ENCODE measurements around the gene LRRC47. TPM values are rescaled to one million over a fixed set of nuclear protein-coding genes. Genes with fewer than 3 reads are reported as not detected.

LRRC47 gene
- polyA plus RNA-seq, 2 donors = 10.4 to 17.8 TPM

DNA sequence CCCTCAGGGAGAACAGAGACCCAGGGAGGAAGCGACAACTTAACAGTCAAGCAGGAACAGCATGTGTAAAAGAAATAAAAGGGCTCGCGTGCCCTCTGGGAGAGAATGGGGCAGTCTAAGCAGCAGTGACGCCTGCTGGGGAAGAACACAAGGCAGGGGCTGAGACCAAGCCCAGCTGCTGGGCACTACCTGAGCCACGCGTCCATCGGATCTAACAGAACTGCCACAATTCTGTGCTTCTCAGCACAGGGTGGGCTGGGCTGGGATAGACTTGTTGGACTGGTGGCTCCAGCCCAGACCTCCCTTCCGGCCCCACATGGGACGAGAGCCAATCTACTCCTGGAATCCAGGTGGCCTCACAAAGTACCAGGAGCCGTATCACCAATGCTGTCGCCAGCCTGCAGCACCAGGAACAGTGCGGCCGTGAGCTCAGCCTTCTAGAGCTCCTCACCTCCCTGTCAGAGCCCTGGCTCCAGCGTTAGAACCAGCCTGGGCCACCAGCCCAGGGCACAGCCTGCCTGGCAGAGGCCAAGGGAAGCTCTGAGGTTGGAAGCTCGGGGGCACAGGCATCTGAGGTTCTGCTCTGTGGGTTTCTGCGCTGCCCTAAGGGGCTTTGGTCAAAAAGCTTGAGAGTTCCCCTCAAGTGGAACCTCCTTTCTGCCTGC, 7.4 kb downstream of the LRRC47 start:
- Histone ChIP-seq H3K9me3 (ENCODE audit: control insufficient read depth in 2 of 2, insufficient read depth in 1 of 2, low read depth in 1 of 2, low read length in 1 of 2) (no peaks in the 10 kb centered on the region), H3K27ac (ENCODE audit: low read depth in 2 of 2, low read length in 1 of 2) (no peak overlapping the region), H3K27me3 (ENCODE audit: control insufficient read depth in 1 of 2, insufficient read depth in 2 of 2, low read length in 2 of 2) (no peaks in the 10 kb centered on the region), H3K36me3 (ENCODE audit: control insufficient read depth in 2 of 2, insufficient read depth in 2 of 2, low read length in 1 of 2) (peaks cover 11 to 41% of the 10 kb centered on the region in 2 donors), H3K4me1 (ENCODE audit: control insufficient read depth in 2 of 2, insufficient read depth in 2 of 2, low read length in 1 of 2) (peaks cover 4 to 5% of the 10 kb centered on the region in 2 donors), H3K4me3 (ENCODE audit: low read depth in 1 of 2, low read length in 2 of 2) (no peak overlapping the region)
- WGBS, 2 donors = 82% methylated on average over 16 of the region's 16 CpGs

- H3K4me3 ChIP-seq (ENCODE audit: low read depth in 1 of 2, low read length in 2 of 2) = no peak overlapping the region
- H3K4me1 ChIP-seq (ENCODE audit: control insufficient read depth in 2 of 2, insufficient read depth in 2 of 2, low read length in 1 of 2) = peaks cover 4 to 5% of the 10 kb centered on the region in 2 donors
- 87 to 88% methylated on average over 22 to 26 of the region's 26 CpGs for WGBS, 2 donors
- no peaks in the 10 kb centered on the region for H3K27me3 ChIP-seq (ENCODE audit: control insufficient read depth in 1 of 2, insufficient read depth in 2 of 2, low read length in 2 of 2)
- no peaks in the 10 kb centered on the region for H3K9me3 ChIP-seq (ENCODE audit: control insufficient read depth in 2 of 2, insufficient read depth in 1 of 2, low read depth in 1 of 2, low read length in 1 of 2)
- H3K27ac ChIP-seq (ENCODE audit: low read depth in 2 of 2, low read length in 1 of 2) = no peak overlapping the region
- H3K36me3 ChIP-seq (ENCODE audit: control insufficient read depth in 2 of 2, insufficient read depth in 2 of 2, low read length in 1 of 2) = peaks cover 11 to 46% of the 10 kb centered on the region in 2 donors
These were observed 8.3 kb downstream of the LRRC47 start for GRCh38 chr1:3787745-3788605.

DNA sequence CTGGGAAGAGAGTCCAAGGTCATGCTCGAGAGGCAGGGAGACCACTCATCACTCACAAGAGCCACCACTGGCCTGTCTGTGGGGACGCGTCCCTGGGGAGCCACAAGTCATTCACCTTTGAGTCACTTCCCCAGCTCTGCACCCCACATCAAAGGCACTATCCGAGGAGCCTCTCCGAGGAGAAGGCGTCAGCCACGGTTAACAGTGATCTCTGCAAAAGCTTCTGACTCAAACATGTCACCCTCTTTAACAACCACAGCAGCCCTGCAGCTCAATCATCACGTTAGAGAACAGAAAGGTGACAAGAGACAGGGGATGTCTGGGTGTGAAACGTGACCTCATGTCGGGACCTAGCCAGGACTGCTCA, 9.0 kb downstream of the LRRC47 start:
- no peak overlapping the region for H3K27ac ChIP-seq (ENCODE audit: low read depth in 2 of 2, low read length in 1 of 2)
- 78 to 80% methylated on average over 10 of the region's 10 CpGs for WGBS, 2 donors
- H3K9me3 ChIP-seq (ENCODE audit: control insufficient read depth in 2 of 2, insufficient read depth in 1 of 2, low read depth in 1 of 2, low read length in 1 of 2) = no peaks in the 10 kb centered on the region
- H3K27me3 ChIP-seq (ENCODE audit: control insufficient read depth in 1 of 2, insufficient read depth in 2 of 2, low read length in 2 of 2) = no peaks in the 10 kb centered on the region
- H3K4me1 ChIP-seq (ENCODE audit: control insufficient read depth in 2 of 2, insufficient read depth in 2 of 2, low read length in 1 of 2) = peaks cover 4 to 5% of the 10 kb centered on the region in 2 donors
- peaks cover 13 to 52% of the 10 kb centered on the region in 2 donors for H3K36me3 ChIP-seq (ENCODE audit: control insufficient read depth in 2 of 2, insufficient read depth in 2 of 2, low read length in 1 of 2)
- no peak overlapping the region for H3K4me3 ChIP-seq (ENCODE audit: low read depth in 1 of 2, low read length in 2 of 2)

DNA sequence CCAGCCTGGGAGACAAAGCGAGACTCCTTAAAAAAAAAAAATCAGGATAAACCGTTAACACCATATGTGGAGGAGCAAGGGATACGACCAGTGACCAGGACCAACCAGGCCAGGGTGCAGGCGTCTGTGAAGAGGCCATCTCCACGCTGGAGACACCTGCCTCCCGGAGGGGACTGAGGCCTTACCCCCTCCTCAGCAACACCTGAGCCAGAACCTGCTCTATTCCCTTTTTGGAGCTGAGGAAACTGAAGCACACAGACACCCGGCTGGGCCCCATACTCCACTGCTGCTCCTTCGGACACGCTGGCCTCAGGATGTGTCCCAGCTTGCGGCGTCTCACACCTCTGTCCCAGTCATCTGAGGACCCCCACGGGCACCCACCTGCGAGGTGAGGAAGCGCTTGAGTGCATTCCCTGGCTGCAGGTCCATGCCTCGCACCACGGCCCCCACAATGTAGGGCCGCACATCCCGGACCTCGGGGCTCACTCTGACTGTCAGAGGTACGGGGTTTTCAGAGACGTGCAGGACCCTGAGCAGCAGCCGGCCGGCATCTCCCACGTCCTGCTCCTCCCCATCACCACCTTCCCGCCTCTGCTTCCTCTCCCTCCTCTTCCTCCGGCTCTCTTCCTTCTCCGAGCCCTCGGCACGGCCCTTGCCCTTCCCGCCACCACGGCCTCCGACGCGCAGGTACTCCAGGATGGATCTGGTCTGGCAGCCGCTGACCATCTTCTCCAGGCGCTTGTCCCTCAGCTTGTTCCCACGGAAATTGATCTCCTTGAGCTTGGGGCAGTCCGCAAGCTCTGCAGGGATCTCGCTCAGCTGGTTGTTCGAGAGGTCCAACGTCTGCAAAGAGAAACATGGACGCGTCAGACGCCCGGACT, 9.6 kb downstream of the LRRC47 start:
- Histone ChIP-seq H3K36me3 (ENCODE audit: control insufficient read depth in 2 of 2, insufficient read depth in 2 of 2, low read length in 1 of 2) (peaks cover 13 to 57% of the 10 kb centered on the region in 2 donors), H3K27ac (ENCODE audit: low read depth in 2 of 2, low read length in 1 of 2) (no peak overlapping the region), H3K9me3 (ENCODE audit: control insufficient read depth in 2 of 2, insufficient read depth in 1 of 2, low read depth in 1 of 2, low read length in 1 of 2) (no peaks in the 10 kb centered on the region), H3K4me1 (ENCODE audit: control insufficient read depth in 2 of 2, insufficient read depth in 2 of 2, low read length in 1 of 2) (peaks cover 4 to 5% of the 10 kb centered on the region in 2 donors), H3K4me3 (ENCODE audit: low read depth in 1 of 2, low read length in 2 of 2) (no peak overlapping the region), H3K27me3 (ENCODE audit: control insufficient read depth in 1 of 2, insufficient read depth in 2 of 2, low read length in 2 of 2) (no peaks in the 10 kb centered on the region)
- WGBS, 2 donors = 92 to 93% methylated on average over 44 to 45 of the region's 45 CpGs

- 80 to 83% methylated on average over 14 of the region's 14 CpGs for WGBS, 2 donors
- no peaks in the 10 kb centered on the region for H3K27me3 ChIP-seq (ENCODE audit: control insufficient read depth in 1 of 2, insufficient read depth in 2 of 2, low read length in 2 of 2)
- H3K27ac ChIP-seq (ENCODE audit: low read depth in 2 of 2, low read length in 1 of 2) = no peak overlapping the region
- H3K4me3 ChIP-seq (ENCODE audit: low read depth in 1 of 2, low read length in 2 of 2) = no peak overlapping the region
- H3K9me3 ChIP-seq (ENCODE audit: control insufficient read depth in 2 of 2, insufficient read depth in 1 of 2, low read depth in 1 of 2, low read length in 1 of 2) = no peaks in the 10 kb centered on the region
- peaks cover 13 to 65% of the 10 kb centered on the region in 2 donors for H3K36me3 ChIP-seq (ENCODE audit: control insufficient read depth in 2 of 2, insufficient read depth in 2 of 2, low read length in 1 of 2)
- H3K4me1 ChIP-seq (ENCODE audit: control insufficient read depth in 2 of 2, insufficient read depth in 2 of 2, low read length in 1 of 2) = peaks cover 4 to 5% of the 10 kb centered on the region in 2 donors
These were observed 10.7 kb downstream of the LRRC47 start for GRCh38 chr1:3785456-3786157.

GRCh38 chr1:3785045-3785444, 11.3 kb downstream of the LRRC47 start:
- Histone ChIP-seq H3K27me3 (ENCODE audit: control insufficient read depth in 1 of 2, insufficient read depth in 2 of 2, low read length in 2 of 2) (no peaks in the 10 kb centered on the region), H3K27ac (ENCODE audit: low read depth in 2 of 2, low read length in 1 of 2) (no peak overlapping the region), H3K4me1 (ENCODE audit: control insufficient read depth in 2 of 2, insufficient read depth in 2 of 2, low read length in 1 of 2) (peaks cover 0 to 5% of the 10 kb centered on the region in 2 donors), H3K4me3 (ENCODE audit: low read depth in 1 of 2, low read length in 2 of 2) (no peak overlapping the region), H3K36me3 (ENCODE audit: control insufficient read depth in 2 of 2, insufficient read depth in 2 of 2, low read length in 1 of 2) (peaks cover 11 to 66% of the 10 kb centered on the region in 2 donors), H3K9me3 (ENCODE audit: control insufficient read depth in 2 of 2, insufficient read depth in 1 of 2, low read depth in 1 of 2, low read length in 1 of 2) (no peaks in the 10 kb centered on the region)
- 77 to 80% methylated on average over 13 of the region's 13 CpGs for WGBS, 2 donors

DNA sequence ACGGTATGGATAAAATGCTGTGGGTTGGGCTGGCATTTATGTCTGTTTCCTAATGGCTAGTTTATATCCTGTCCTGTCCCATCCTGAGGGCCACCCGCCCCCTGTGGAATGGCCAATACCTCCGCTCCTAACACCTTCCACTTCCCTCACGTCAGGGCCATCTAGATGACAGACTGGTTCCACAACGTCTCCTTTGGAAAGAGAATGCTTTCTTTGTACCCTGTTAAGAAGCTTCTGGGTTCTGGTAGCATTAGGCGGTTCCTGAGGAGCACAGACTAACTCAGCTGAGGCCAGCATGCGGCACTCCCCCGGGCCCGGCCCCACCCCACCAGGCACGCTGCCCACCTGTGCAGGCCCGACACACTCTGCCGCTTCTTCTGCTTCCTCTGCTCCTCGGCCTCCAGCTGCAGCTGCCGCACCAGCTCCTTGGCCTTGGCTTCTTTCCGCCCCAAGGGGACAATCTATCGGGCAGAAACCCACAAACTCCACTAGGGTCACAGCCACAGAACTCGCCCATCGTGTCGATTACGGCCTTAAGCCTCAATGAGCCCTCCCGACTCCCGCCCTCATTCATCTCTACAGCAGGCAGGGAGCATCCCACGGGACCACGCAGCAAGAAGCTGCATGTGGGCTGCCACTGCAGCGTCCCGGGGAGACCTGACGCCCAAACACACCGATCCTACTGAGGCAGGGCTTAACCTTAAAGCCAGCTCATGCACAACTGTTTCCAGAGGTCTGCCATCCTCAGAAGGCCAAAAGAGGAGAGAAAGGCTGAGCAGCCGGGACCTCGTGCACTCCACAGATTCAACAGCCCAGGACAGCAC, 12.4 kb downstream of the LRRC47 start:
- no peaks in the 10 kb centered on the region for H3K27me3 ChIP-seq (ENCODE audit: control insufficient read depth in 1 of 2, insufficient read depth in 2 of 2, low read length in 2 of 2)
- H3K36me3 ChIP-seq (ENCODE audit: control insufficient read depth in 2 of 2, insufficient read depth in 2 of 2, low read length in 1 of 2) = peaks cover 12 to 72% of the 10 kb centered on the region in 2 donors
- WGBS, 2 donors = 93 to 94% methylated on average over 30 of the region's 30 CpGs
- H3K4me3 ChIP-seq (ENCODE audit: low read depth in 1 of 2, low read length in 2 of 2) = no peak overlapping the region
- H3K9me3 ChIP-seq (ENCODE audit: control insufficient read depth in 2 of 2, insufficient read depth in 1 of 2, low read depth in 1 of 2, low read length in 1 of 2) = no peaks in the 10 kb centered on the region
- no peaks in the 10 kb centered on the region for H3K4me1 ChIP-seq (ENCODE audit: control insufficient read depth in 2 of 2, insufficient read depth in 2 of 2, low read length in 1 of 2)
- no peak overlapping the region for H3K27ac ChIP-seq (ENCODE audit: low read depth in 2 of 2, low read length in 1 of 2)

- no peak overlapping the region for H3K27ac ChIP-seq (ENCODE audit: low read depth in 2 of 2, low read length in 1 of 2)
- H3K27me3 ChIP-seq (ENCODE audit: control insufficient read depth in 1 of 2, insufficient read depth in 2 of 2, low read length in 2 of 2) = no peaks in the 10 kb centered on the region
- 85% methylated on average over 21 of the region's 21 CpGs for WGBS, 2 donors
- H3K9me3 ChIP-seq (ENCODE audit: control insufficient read depth in 2 of 2, insufficient read depth in 1 of 2, low read depth in 1 of 2, low read length in 1 of 2) = no peaks in the 10 kb centered on the region
- peaks cover 12 to 60% of the 10 kb centered on the region in 2 donors for H3K36me3 ChIP-seq (ENCODE audit: control insufficient read depth in 2 of 2, insufficient read depth in 2 of 2, low read length in 1 of 2)
- peaks cover 3 to 12% of the 10 kb centered on the region in 2 donors for H3K4me1 ChIP-seq (ENCODE audit: control insufficient read depth in 2 of 2, insufficient read depth in 2 of 2, low read length in 1 of 2)
- H3K4me3 ChIP-seq (ENCODE audit: low read depth in 1 of 2, low read length in 2 of 2) = no peak overlapping the region
These were observed 15.4 kb downstream of the LRRC47 start for GRCh38 chr1:3780901-3781300.

All from esophagus (tissue), 2 donors.